ENCODE measurements around the gene CNOT11.

GRCh38 chr2:101208830-101209229 is 43.9 kb upstream of the CNOT11 start:
- TF ChIP-seq USF2 (IDR thresholded peaks at IDR 0.05; ENCODE audit: low read depth, low read length): no peak
- TF ChIP-seq, protein P1, sequence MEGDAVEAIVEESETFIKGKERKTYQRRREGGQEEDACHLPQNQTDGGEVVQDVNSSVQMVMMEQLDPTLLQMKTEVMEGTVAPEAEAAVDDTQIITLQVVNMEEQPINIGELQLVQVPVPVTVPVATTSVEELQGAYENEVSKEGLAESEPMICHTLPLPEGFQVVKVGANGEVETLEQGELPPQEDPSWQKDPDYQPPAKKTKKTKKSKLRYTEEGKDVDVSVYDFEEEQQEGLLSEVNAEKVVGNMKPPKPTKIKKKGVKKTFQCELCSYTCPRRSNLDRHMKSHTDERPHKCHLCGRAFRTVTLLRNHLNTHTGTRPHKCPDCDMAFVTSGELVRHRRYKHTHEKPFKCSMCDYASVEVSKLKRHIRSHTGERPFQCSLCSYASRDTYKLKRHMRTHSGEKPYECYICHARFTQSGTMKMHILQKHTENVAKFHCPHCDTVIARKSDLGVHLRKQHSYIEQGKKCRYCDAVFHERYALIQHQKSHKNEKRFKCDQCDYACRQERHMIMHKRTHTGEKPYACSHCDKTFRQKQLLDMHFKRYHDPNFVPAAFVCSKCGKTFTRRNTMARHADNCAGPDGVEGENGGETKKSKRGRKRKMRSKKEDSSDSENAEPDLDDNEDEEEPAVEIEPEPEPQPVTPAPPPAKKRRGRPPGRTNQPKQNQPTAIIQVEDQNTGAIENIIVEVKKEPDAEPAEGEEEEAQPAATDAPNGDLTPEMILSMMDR (conservative IDR thresholded peaks at IDR 0.05; ENCODE audit: low read depth, low read length): no peak
- no peak for TF ChIP-seq MAFK (IDR thresholded peaks at IDR 0.05; ENCODE audit: low read depth, low read length)
- no peak for TF ChIP-seq RFX5 (IDR thresholded peaks at IDR 0.05; ENCODE audit: low read depth, low read length)
- no peak for TF ChIP-seq CEBPB (IDR thresholded peaks at IDR 0.05; ENCODE audit: low read depth, low read length)
- no peak for TF ChIP-seq POLR2A (IDR thresholded peaks at IDR 0.05; ENCODE audit: low read depth, low read length)
- TF ChIP-seq CHD1 (IDR thresholded peaks at IDR 0.05; ENCODE audit: low read depth, low read length): no peak
- no peak for TF ChIP-seq NFE2L2 (IDR thresholded peaks at IDR 0.05; ENCODE audit: low read depth, low read length)
- no peak for TF ChIP-seq MXI1 (IDR thresholded peaks at IDR 0.05; ENCODE audit: borderline replicate concordance, low read depth, low read length)
- no peak for TF ChIP-seq SMC3 (IDR thresholded peaks at IDR 0.05; ENCODE audit: low read depth, low read length)
